Fibroblast of lung (primary cell): Measurements from ENCODE around the gene FHIT.

ENCODE experiments used
- EZH2 ChIP-seq: IDR thresholded peaks from 2 replicates; pipeline ENCODE4 v1.5.1; 2012; ENCODE audit warnings: low read length, control low read depth, mild to moderate bottlenecking; ENCODE audit errors: missing control alignments
- TF ChIP-seq, protein P1 (sequence below), 2 donors: IDR thresholded peaks in 1 of 2; conservative IDR thresholded peaks in 1 of 2; 1 replicate in 1 of 2; 2 replicates in 1 of 2; pipeline ENCODE4 v1.5.1; 2011 to 2012; ENCODE audit warnings: low read length in 2 of 2, control low read depth in 1 of 2, inconsistent platforms in 1 of 2, low read depth in 1 of 2, mild to moderate bottlenecking in 1 of 2

DNA sequence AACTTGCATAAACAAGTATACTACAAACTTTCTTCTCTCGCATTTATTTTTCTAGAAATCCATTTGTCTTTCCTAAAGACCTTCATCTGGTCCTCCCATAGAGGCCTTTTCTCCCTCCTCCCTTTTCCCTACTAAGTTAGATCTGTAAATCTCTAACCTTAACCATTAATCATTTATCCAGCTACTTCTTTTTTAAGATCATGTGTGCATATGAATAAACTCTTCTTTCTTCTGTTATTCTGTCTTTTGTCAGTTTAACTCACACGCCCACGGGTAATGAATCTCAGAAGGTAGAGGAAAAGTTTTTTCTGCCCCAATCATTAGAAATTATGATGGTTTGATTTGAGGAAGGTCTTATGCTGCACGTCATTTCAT, 48.7 kb upstream of the FHIT start:
- TF ChIP-seq EZH2 = no peak
- TF ChIP-seq, protein P1, sequence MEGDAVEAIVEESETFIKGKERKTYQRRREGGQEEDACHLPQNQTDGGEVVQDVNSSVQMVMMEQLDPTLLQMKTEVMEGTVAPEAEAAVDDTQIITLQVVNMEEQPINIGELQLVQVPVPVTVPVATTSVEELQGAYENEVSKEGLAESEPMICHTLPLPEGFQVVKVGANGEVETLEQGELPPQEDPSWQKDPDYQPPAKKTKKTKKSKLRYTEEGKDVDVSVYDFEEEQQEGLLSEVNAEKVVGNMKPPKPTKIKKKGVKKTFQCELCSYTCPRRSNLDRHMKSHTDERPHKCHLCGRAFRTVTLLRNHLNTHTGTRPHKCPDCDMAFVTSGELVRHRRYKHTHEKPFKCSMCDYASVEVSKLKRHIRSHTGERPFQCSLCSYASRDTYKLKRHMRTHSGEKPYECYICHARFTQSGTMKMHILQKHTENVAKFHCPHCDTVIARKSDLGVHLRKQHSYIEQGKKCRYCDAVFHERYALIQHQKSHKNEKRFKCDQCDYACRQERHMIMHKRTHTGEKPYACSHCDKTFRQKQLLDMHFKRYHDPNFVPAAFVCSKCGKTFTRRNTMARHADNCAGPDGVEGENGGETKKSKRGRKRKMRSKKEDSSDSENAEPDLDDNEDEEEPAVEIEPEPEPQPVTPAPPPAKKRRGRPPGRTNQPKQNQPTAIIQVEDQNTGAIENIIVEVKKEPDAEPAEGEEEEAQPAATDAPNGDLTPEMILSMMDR (conservative IDR thresholded peaks at IDR 0.05 in 1 of 2, IDR thresholded peaks at IDR 0.05 in 1 of 2; ENCODE audit: low read depth in 1 of 2, low read length in 2 of 2) = no peak
